GM18505 (cell line): Measurements from ENCODE around the gene POU2F2.

Experiments
- ATAC-seq: cut with Tn5 transposase; IDR thresholded peaks from one replicate; pipeline ENCODE4 v1.9.1; 2021; ENCODE audit not compliant: unreplicated experiment
- POLR2A ChIP-seq: IDR thresholded peaks from 4 replicates; pipeline ENCODE4 v1.6.1; 2011; ENCODE audit warnings: borderline replicate concordance; ENCODE audit not compliant: insufficient read depth, insufficient read length; ENCODE audit errors: extremely low read depth

Gene POU2F2

GRCh38 chr19:42132030-42132628, at the start of gene POU2F2:
POU2F2 (minus strand) TSS chr19:42132446; CDS start chr19:42132411, 35 bp downstream.
- peak; percentile 75 for TF ChIP-seq POLR2A
- peak; percentile 34 for ATAC-seq

- no peak for TF ChIP-seq POLR2A
- ATAC-seq = no peak
Observed at GRCh38 chr19:42178791-42179674, 46.8 kb upstream of the POU2F2 start.

- ATAC-seq = no peak
Observed at GRCh38 chr19:42177686-42178019, 45.4 kb upstream of the POU2F2 start.

DNA sequence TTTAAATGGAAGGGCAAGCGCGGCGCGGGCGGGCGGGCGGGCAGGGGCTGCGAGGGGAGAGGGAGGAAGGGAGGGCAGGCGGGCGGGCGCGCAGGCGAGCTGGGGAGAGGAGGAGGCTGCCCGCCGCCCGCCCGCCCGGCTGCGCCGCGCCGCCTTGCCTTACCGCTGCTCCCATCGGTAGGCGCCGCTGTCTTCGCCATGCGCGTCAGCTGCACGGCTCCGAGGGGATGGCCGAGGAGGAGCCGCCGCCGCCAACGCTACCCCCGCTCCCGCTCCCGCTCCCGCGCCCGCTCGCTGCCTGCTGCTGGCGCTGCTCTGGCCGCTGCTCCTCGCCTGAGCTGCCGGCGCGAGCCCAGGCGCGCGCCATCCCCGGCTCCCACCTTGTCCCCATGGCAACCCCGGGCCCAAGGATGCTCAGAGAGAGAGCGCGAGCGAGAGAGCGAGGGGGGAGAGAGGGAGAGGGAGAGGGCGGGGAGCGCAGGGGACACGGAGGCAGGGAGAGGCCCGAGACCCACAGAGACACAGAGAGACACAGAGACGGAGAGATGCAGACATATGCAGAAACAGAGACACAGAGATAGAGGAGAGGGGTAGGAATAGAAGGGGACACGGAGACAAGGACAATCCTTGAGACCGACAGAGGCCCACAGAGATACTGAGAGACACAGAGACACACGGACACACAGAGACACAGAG, 44.9 kb upstream of the POU2F2 start:
- ATAC-seq = peak; percentile 56
- no peak for TF ChIP-seq POLR2A

More at GRCh38 chr19:42177686-42178019, 45.4 kb upstream of the POU2F2 start:
- no peak for TF ChIP-seq POLR2A

DNA sequence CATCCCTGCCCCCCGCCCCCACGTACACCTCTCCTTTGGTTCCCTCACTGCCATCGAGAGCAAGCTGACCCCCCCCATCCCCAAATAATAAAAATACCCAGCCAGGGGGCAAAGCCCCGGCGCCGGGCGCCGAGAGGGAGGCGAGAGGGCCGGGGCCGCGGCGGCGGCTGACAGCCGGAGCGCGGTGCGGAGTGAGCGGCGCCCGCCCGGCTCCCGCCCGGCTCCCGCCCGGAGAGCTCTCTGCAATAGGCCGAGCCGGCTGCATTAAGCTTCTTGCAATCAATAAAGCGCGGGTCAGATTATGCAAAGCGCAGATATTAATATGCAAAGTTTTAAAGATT, 44.4 kb upstream of the POU2F2 start:
- no peak for TF ChIP-seq POLR2A
- no peak for ATAC-seq

DNA sequence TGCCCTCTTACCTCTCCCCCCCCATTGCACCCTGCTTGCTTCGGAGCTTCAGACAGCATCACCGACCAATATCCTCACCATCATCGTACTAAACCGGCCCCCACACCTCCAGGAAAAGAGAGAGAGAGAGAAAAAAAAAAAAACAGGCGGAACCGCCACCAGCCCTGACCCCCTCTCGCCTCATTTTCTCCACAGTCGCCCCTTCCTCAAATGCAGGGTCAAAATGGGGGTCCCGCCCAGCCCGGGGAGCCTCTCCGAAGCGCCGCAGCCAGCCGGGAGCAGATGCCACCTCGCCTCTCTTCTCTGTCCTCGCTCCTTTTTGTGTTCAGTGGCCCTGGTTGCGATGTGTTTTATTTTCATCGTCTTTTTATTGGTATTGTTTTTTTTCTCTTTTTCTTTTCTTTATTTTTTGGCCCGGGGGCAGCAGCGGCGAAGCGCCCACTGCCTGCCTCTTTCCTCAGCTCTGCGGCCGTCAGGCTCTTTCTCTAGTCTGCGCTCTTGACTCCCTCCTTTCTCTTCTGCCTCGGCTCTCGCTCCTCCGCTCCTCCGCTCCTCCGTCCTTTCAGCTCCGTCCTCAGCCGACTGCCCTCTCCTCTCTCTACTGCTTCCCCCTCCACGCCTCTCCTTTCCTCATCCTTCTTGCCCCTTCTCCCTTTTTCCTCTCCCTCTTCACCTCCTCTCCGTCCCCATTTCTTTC, 43.9 kb upstream of the POU2F2 start:
- TF ChIP-seq POLR2A = no peak
- no peak for ATAC-seq

GRCh38 chr19:42174958-42175734, 42.9 kb upstream of the POU2F2 start:
- no peak for ATAC-seq
- TF ChIP-seq POLR2A = no peak

GRCh38 chr19:42174188-42174587, 41.9 kb upstream of the POU2F2 start:
- TF ChIP-seq POLR2A = no peak
- no peak for ATAC-seq

GRCh38 chr19:42173695-42174094, 41.4 kb upstream of the POU2F2 start:
- no peak for TF ChIP-seq POLR2A
- ATAC-seq = no peak

- no peak for TF ChIP-seq POLR2A
- no peak for ATAC-seq
Observed at GRCh38 chr19:42172261-42172660, 40.0 kb upstream of the POU2F2 start.

DNA sequence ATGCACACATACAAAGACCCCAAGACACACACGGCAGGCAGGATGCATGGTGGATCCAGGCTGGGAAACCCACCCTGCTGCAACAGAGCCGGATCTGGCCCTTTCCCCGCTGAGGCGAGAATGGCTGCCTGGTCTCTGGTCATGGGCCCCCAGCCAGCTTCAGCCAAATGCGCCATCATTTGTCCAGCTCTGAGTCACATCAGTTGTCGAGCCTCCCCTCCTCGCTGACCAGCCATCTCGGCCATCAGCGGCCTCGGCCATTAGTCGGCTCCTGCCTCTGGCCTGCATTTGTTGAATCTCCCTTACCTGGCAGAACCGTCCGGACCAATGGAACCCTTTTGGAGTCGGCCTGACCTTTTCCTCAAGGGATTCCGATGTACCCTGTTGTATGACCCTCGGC, 38.5 kb upstream of the POU2F2 start:
- no peak for TF ChIP-seq POLR2A

More for the DNA sequence above, 38.5 kb upstream of the POU2F2 start:
- no peak for ATAC-seq
